A549 (cell line): ENCODE data around the gene SLC36A1. TPM values are rescaled to one million over a fixed set of nuclear protein-coding genes. Genes with fewer than 3 reads are reported as not detected.

Source experiments
- ATAC-seq, 2 experiments: fragments of 200-7000 bp in 1 of 2; fragments of >200 bp in 1 of 2; cut with Nextera tagmentation in 1 of 2; cut with Tn5 transposase in 1 of 2; 3 replicates each; pipeline versions ENCODE4 v1.8.0 to v1.9.1; 2018 to 2020; ENCODE audit warnings: mild to moderate bottlenecking in 1 of 2, moderate library complexity in 1 of 2
- CTCF ChIA-PET: fragments of 300-600 bp; sonication (Branson Sonifier 250); formaldehyde crosslinking; extraction: SDS; loops from one replicate; lab custom pipeline; 2021; ENCODE audit warnings: antibody characterized with exemption, inconsistent platforms; lab: Yijun Ruan, JAX
- POLR2A ChIA-PET: fragments of 350-600 bp; formaldehyde crosslinking; extraction: SDS; loops from one replicate; lab custom pipeline; 2021; ENCODE audit warnings: antibody characterized with exemption, inconsistent platforms; lab: Yijun Ruan, JAX
- DNase-seq, 2 experiments: peaks; one replicate each; pipeline versions ENCODE4 v3.0.0 to v3.0.0-alpha.2; 2011 to 2016; ENCODE audit warnings: low read depth in 1 of 2, low spot score in 1 of 2
- FAIRE-seq: peaks from 2 replicates; lab custom pipeline; 2011; peaks lifted over from hg19 to GRCh38; lab: Jason Lieb, UNC
- H3K27ac ChIP-seq, 2 experiments: fragments of >200 bp; sonication (Bioruptor Twin); formaldehyde crosslinking; 3 replicates each; pipeline ENCODE4 v1.5.1; 2016 to 2017
- H3K4me1 ChIP-seq: fragments of >200 bp; sonication (Bioruptor Twin); formaldehyde crosslinking; 3 replicates; pipeline ENCODE4 v1.6.1; 2016
- H3K4me2 ChIP-seq: fragments of >200 bp; sonication (Bioruptor Twin); formaldehyde crosslinking; 3 replicates; pipeline ENCODE4 v1.6.1; 2016
- H3K4me3 ChIP-seq: fragments of >200 bp; sonication (Bioruptor Twin); formaldehyde crosslinking; 3 replicates; pipeline ENCODE4 v1.5.1; 2016
- H3K9me3 ChIP-seq: fragments of >200 bp; sonication (Bioruptor Twin); formaldehyde crosslinking; 3 replicates; pipeline ENCODE4 v1.6.1; 2016
- ATOH8 ChIP-seq: fragments of 250-450 bp; sonication (Bioruptor Pico); IDR thresholded peaks from 2 replicates; pipeline ENCODE4 v1.5.0; 2020; ENCODE audit warnings: low read depth, mild to moderate bottlenecking, moderate library complexity
- BHLHE40 ChIP-seq: IDR thresholded peaks from 2 replicates; pipeline ENCODE4 v1.6.1; 2012; ENCODE audit warnings: low read depth, low read length, inconsistent platforms
- CEBPB ChIP-seq, 2 experiments: fragments of >200 bp in 1 of 2; sonication (Bioruptor Twin) in 1 of 2; formaldehyde crosslinking in 1 of 2; IDR thresholded peaks; 2 replicates each; pipeline ENCODE4 v1.6.1; 2012 to 2016
- CHD2 ChIP-seq: fragments of 150-350 bp; IDR thresholded peaks from 2 replicates; pipeline ENCODE4 v1.6.1; 2014; ENCODE audit warnings: low read length; ENCODE audit not compliant: partially characterized antibody
- CHD4 ChIP-seq: fragments of 200-600 bp; sonication (generic); IDR thresholded peaks from 2 replicates; pipeline ENCODE4 v1.6.1; 2016; ENCODE audit warnings: antibody characterized with exemption, mild to moderate bottlenecking, borderline replicate concordance
- CTCF ChIP-seq: fragments of >200 bp; sonication (Bioruptor Twin); formaldehyde crosslinking; IDR thresholded peaks from 3 replicates; pipeline ENCODE4 v1.5.1; 2016
- E2F6 ChIP-seq: IDR thresholded peaks from 2 replicates; pipeline ENCODE4 v1.6.1; 2012; ENCODE audit warnings: low read depth, borderline replicate concordance
- EHF ChIP-seq: fragments of 250-450 bp; sonication (Bioruptor Pico); IDR thresholded peaks from 2 replicates; pipeline ENCODE4 v1.5.0; 2020; ENCODE audit warnings: mild to moderate bottlenecking
- EP300 ChIP-seq, 2 experiments: fragments of >200 bp; sonication (Bioruptor Twin); formaldehyde crosslinking; IDR thresholded peaks; 2 replicates in 1 of 2; 3 replicates in 1 of 2; pipeline ENCODE4 v1.6.1; 2016 to 2017
- FOSL2 ChIP-seq, 2 experiments: fragments of 450-650 bp in 1 of 2; fragments of >200 bp in 1 of 2; sonication (Bioruptor Twin) in 1 of 2; formaldehyde crosslinking; IDR thresholded peaks; 2 replicates each; pipeline versions ENCODE4 v1.5.0 to v1.6.1; 2016 to 2020; ENCODE audit warnings: mild to moderate bottlenecking in 1 of 2, moderate library complexity in 1 of 2
- GATA3 ChIP-seq: IDR thresholded peaks from 2 replicates; pipeline ENCODE4 v1.6.1; 2012; ENCODE audit warnings: borderline replicate concordance
- HDAC2 ChIP-seq: fragments of 200-600 bp; sonication (generic); IDR thresholded peaks from 2 replicates; pipeline ENCODE4 v1.6.1; 2016
- HEYL ChIP-seq: fragments of 250-450 bp; sonication (Bioruptor Pico); IDR thresholded peaks from 2 replicates; pipeline ENCODE4 v1.8.0; 2021; ENCODE audit warnings: mild to moderate bottlenecking, moderate library complexity
- HMGXB4 ChIP-seq: fragments of 250-450 bp; sonication (Bioruptor Pico); IDR thresholded peaks from 2 replicates; pipeline ENCODE4 v1.5.0; 2021; ENCODE audit warnings: mild to moderate bottlenecking, moderate library complexity, borderline replicate concordance
- HOXB13 ChIP-seq: fragments of 250-450 bp; sonication (Bioruptor Pico); IDR thresholded peaks from 2 replicates; pipeline ENCODE4 v1.5.0; 2020; ENCODE audit warnings: low read depth, mild to moderate bottlenecking, moderate library complexity
- JUNB ChIP-seq: fragments of >200 bp; sonication (Bioruptor Twin); formaldehyde crosslinking; IDR thresholded peaks from 2 replicates; pipeline ENCODE4 v1.6.1; 2016
- MAFK ChIP-seq: fragments of 450-650 bp; IDR thresholded peaks from 2 replicates; pipeline ENCODE4 v1.6.1; 2014; ENCODE audit not compliant: partially characterized antibody
- MAX ChIP-seq: IDR thresholded peaks from 2 replicates; pipeline ENCODE4 v1.6.1; 2012
- MAZ ChIP-seq: fragments of 150-350 bp; IDR thresholded peaks from 2 replicates; pipeline ENCODE4 v1.6.1; 2014; ENCODE audit warnings: antibody characterized with exemption, low read depth, low read length, borderline replicate concordance
- MYC ChIP-seq: IDR thresholded peaks from 2 replicates; pipeline ENCODE4 v1.6.1; 2012; ENCODE audit warnings: mild to moderate bottlenecking, inconsistent platforms, low read length, improper control_type of control experiment, borderline replicate concordance
- NR3C1 ChIP-seq: fragments of >200 bp; sonication (Bioruptor Twin); formaldehyde crosslinking; IDR thresholded peaks from 3 replicates; pipeline ENCODE4 v1.6.1; 2017
- PHF8 ChIP-seq: fragments of 200-600 bp; sonication (generic); IDR thresholded peaks from 2 replicates; pipeline ENCODE4 v1.6.1; 2016; ENCODE audit warnings: low read depth, mild to moderate bottlenecking, antibody characterized with exemption, moderate library complexity, borderline replicate concordance
- RARB ChIP-seq: fragments of 250-450 bp; sonication (Bioruptor Pico); IDR thresholded peaks from 2 replicates; pipeline ENCODE4 v1.8.0; 2021; ENCODE audit warnings: mild to moderate bottlenecking, moderate library complexity
- SREBF2 ChIP-seq: fragments of 450-650 bp; IDR thresholded peaks from 2 replicates; pipeline ENCODE4 v1.6.1; 2014; ENCODE audit warnings: mild to moderate bottlenecking, moderate library complexity
- TFCP2L1 ChIP-seq: fragments of 250-450 bp; sonication (Bioruptor Pico); IDR thresholded peaks from 2 replicates; pipeline ENCODE4 v1.5.0; 2021; ENCODE audit warnings: mild to moderate bottlenecking
- ZSCAN20 ChIP-seq: fragments of 250-450 bp; sonication (Bioruptor Pico); IDR thresholded peaks from 2 replicates; pipeline ENCODE4 v1.8.0; 2022; ENCODE audit warnings: mild to moderate bottlenecking, moderate library complexity
- WGBS: methylation state at CpG from one replicate; pipeline ENCODE4 v1.1.6; 2017; ENCODE audit errors: missing lambda C conversion rate; 5-methylcytosine and 5-hydroxymethylcytosine counted together
- polyA plus RNA-seq, 4 experiments: library from polyadenylated mRNA; depleted of rRNA in 3 of 4; stranded (reverse); fragments of >200 nt; fragmentation: RNase III in 1 of 4; extraction: RNeasy Plus Mini Kit Qiagen cat#74134 plus additional on column Dnase treatment in 1 of 4; gene quantifications; 2 replicates in 3 of 4; 3 replicates in 1 of 4; pipeline ENCODE4 v1.2.3, GENCODE V29; 2011 to 2017

SLC36A1 gene
- polyA plus RNA-seq, 2 of the 4 experiments (the other 2 are of a cell fraction): 7.4 to 10.8 TPM

- ChIA-PET CTCF (interaction anchor here (1.0 to 1.4 kb wide), 3 partner anchors 12 to 24 kb away, joined by 3 to 7 read pairs (median 3); partner anchors contain the start of gene SLC36A1), POLR2A (no interaction called here)
- no peaks in the 10 kb centered on the region for H3K4me1 ChIP-seq
- TF ChIP-seq ATOH8 (no peak), CTCF (no peak), E2F6 (no peak), MYC (no peak), CEBPB (IDR thresholded peaks at IDR 0.05) (no peak), CHD2 (no peak), MAFK (no peak), JUNB (no peak), NR3C1 (no peak), PHF8 (no peak), HDAC2 (no peak), MAX (no peak), RARB (no peak)
- no peak overlapping the region for H3K4me3 ChIP-seq
- DNase-seq: no peak
- no peak overlapping the region for H3K4me2 ChIP-seq
- no peak for ATAC-seq
- no peak for FAIRE-seq
- 73% methylated on average over 1 of the region's 1 CpG for WGBS
- H3K9me3 ChIP-seq: no peaks in the 10 kb centered on the region
- H3K27ac ChIP-seq: no peak overlapping the region
Measured at GRCh38 chr5:151471276-151471675, 23.9 kb downstream of the SLC36A1 start.

- Histone ChIP-seq H3K4me1 (no peaks in the 10 kb centered on the region), H3K4me2 (no peak overlapping the region), H3K27ac (no peak overlapping the region), H3K4me3 (no peak overlapping the region), H3K9me3 (no peaks in the 10 kb centered on the region)
- DNase-seq (no peak), ATAC-seq (no peak), FAIRE-seq (no peak)
- ChIA-PET CTCF (interaction anchor here (0.7 to 1.8 kb wide), 2 partner anchors 27 to 268 kb away, joined by 3 to 5 read pairs; partner anchors contain the start of gene SLC36A1), POLR2A (no interaction called here)
- WGBS: 80% methylated on average over 6 of the region's 6 CpGs
- TF ChIP-seq EHF (CRISPR knock-in tag): no peak
- no peak for TF ChIP-seq ZSCAN20 (CRISPR knock-in tag)
- no peak for TF ChIP-seq TFCP2L1 (CRISPR knock-in tag)
- no peak for TF ChIP-seq MAZ
- no peak for TF ChIP-seq MAX
- TF ChIP-seq HMGXB4 (CRISPR knock-in tag): no peak
- no peak for TF ChIP-seq HEYL (CRISPR knock-in tag)
- TF ChIP-seq FOSL2 (IDR thresholded peaks at IDR 0.05): no peak
- TF ChIP-seq FOSL2 (CRISPR knock-in tag; IDR thresholded peaks at IDR 0.05): no peak
- TF ChIP-seq HOXB13 (CRISPR knock-in tag): no peak
- TF ChIP-seq CHD4: no peak
- no peak for TF ChIP-seq SREBF2
- no peak for TF ChIP-seq EP300 (IDR thresholded peaks at IDR 0.05)
- TF ChIP-seq BHLHE40: no peak
- TF ChIP-seq GATA3: no peak
Measured at GRCh38 chr5:151474799-151475198, 27.4 kb downstream of the SLC36A1 start.
